ENCODE measurements around the gene RAB43. TPM values are rescaled to one million over a fixed set of nuclear protein-coding genes. Genes with fewer than 3 reads are reported as not detected.
"Not testable (repeated sequence)": the region's sequence is repeated elsewhere in the genome, so short reads cannot be mapped to it uniquely, and the experiment has no call there.

Gene RAB43
- total RNA-seq: 10 to 100 TPM; 57.4 to 64.1 TPM

GRCh38 chr3:129121792-129122411, at the start of gene RAB43:
TSS of gene RAB43 (minus strand) at chr3:129121804. CDS start at chr3:129121489, 315 bp downstream.
- DNase-seq (ENCODE audit: low spot score in 2 of 2): peak; percentile 76 to 89
- ATAC-seq: peak; percentile 19 to 68
- peaks cover 32 to 34% of the 10 kb centered on the region in 2 donors for H3K36me3 Mint-ChIP-seq
- no peaks in the 10 kb centered on the region for H3K9me3 Mint-ChIP-seq
- peak within 1 kb of the TSS; percentile 98 to 99 for H3K27ac Mint-ChIP-seq

DNA sequence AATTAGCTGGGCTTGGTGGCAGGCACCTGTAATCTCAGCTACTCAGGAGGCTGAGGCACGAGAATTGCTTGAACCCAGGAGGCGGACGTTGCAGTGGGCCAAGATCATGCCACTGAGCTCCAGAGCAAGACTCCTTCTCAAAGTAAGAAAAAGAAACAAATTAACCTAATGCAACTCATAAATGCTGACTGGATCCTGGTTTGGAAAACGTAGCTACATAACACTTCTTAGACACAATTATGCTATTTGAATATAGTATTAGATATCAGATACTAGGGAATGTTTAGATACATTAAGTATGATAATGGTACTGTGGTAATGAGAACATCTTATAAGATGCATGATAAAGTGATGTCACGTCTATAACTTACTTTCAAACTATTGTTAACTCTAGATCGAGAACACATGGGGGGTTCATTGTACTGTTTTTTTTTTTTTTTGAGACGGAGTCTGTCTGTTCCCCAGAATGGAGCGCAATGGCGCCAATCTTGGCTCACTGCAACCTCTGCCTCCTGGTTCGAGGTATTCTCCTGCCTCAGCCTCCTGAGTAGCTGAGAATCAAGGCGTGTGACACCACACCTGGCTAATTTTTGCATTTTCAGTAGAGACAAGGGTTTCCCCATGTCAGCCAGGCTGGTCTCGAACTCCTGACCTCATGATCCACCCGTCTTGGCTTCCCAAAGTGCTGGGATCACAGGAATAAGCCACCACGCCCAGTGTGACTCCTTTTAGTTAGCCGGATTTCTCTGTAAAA, 45.2 kb upstream of the RAB43 start:
- peaks cover 21 to 25% of the 10 kb centered on the region in 2 donors for H3K36me3 Mint-ChIP-seq
- H3K27ac Mint-ChIP-seq: no peak overlapping the region
- DNase-seq (ENCODE audit: low spot score in 2 of 2): no peak
- no peak for ATAC-seq
- no peaks in the 10 kb centered on the region for H3K9me3 Mint-ChIP-seq

DNA sequence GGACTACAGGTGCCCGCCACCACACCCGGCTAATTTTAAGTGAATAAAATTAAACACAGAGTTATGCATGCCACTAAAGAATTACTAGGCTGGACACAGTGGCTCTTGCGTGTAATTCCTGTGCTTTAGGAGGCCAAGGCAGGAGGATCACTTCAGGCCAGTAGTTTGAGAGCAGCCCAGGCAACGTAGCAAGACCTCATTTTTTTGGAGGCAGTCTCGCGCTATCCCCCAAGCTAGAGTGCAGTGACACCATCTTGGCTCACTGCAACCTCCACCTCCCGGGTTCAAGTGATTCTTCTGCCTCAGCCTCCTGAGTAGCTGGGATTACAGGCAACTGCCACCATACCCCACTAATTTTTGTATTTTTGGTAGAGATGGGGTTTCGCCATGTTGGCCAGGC, 44.0 kb upstream of the RAB43 start:
- not testable (repeated sequence) for ATAC-seq; H3K27ac Mint-ChIP-seq; DNase-seq (ENCODE audit: low spot score in 2 of 2); H3K9me3 Mint-ChIP-seq
- peaks cover 18 to 19% of the 10 kb centered on the region in 2 donors for H3K36me3 Mint-ChIP-seq

DNA sequence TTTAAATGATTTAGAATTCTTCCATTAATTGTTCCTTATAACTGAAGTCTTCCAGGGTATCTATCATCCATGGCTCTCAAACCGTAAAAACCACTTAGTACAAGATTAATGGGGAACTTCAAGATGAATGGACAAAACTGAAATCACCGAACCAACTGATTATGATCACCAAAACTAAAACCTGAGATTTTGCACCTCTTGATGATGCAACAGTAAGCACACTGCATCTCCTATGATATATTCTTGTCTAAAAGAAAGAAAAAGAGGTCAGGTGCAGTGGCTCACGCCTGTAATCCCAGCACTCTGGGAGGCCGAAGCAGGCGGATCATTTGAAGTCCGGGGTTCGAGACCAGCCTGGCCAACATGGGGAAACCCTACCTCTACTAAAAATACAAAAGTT, 42.9 kb upstream of the RAB43 start:
- DNase-seq (ENCODE audit: low spot score in 2 of 2) (no peak), ATAC-seq (no peak)
- Mint-ChIP-seq H3K9me3 (no peaks in the 10 kb centered on the region), H3K27ac (no peak overlapping the region), H3K36me3 (peaks cover 13 to 17% of the 10 kb centered on the region in 2 donors)

DNA sequence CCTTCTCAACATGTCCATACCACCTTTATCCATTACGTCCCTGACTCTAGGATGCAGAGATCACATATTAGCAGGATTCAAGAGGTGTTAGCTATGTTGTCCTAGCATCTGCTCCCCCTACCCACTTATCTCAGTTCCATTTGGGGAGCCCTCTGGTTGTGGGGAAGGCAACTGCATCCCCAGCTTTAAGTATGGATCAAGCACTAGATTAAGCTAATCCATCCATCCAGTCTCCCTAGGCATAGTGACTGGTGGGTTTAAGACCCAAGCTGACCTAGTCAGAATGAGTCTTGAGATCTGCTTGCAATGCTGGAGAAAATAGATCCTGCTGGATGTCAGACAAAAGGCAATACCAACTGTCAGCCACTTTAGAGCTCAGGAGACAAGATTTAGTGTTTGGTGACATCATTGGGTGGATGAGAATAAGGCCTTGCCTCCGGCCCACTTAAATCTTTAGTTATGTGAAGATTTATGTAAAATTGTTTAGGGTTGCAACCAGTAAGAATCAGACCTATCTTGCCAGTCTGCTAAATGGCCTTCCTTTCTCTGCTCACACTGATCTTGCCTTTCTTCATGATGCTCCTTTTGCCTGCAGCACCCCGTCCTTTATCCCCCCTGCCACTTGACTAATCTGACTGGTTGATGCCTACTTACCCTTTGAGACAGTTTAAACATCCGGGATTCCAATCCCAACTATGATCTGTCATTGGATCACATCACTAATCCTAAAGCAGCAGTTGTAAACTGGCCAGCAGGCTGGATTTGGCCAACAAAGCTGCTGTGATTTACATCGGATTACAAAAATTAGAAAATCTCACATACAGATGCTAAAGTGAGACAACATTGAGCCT, 41.4 kb upstream of the RAB43 start:
- DNase-seq (ENCODE audit: low spot score in 2 of 2) (peak in 1 of 2 donors; percentile 19), ATAC-seq (no peak)
- no peaks in the 10 kb centered on the region for H3K9me3 Mint-ChIP-seq
- H3K27ac Mint-ChIP-seq: peak overlapping the region; percentile 96 to 100
- peaks cover 17 to 18% of the 10 kb centered on the region in 2 donors for H3K36me3 Mint-ChIP-seq

- Mint-ChIP-seq H3K27ac (peak overlapping the region; percentile 96 to 100), H3K36me3 (peaks cover 16 to 17% of the 10 kb centered on the region in 2 donors), H3K9me3 (no peaks in the 10 kb centered on the region)
- ATAC-seq: peak in 1 of 2 donors; percentile 22
- DNase-seq (ENCODE audit: low spot score in 2 of 2): peak; percentile 26 to 61
These were observed 40.3 kb upstream of the RAB43 start for GRCh38 chr3:129161860-129162271.

GRCh38 chr3:129160891-129161859, 39.6 kb upstream of the RAB43 start, which contains the start of gene ISY1:
TSS of gene ISY1 (minus strand) at chr3:129161063. CDS start at chr3:129160975, 88 bp downstream.
- peak within 1 kb of the TSS; percentile 96 to 100 for H3K27ac Mint-ChIP-seq
- ATAC-seq: peak; percentile 90 to 91
- DNase-seq (ENCODE audit: low spot score in 2 of 2): peak; percentile 80 to 91
- H3K9me3 Mint-ChIP-seq: no peaks in the 10 kb centered on the region
- H3K36me3 Mint-ChIP-seq: peaks cover 11 to 17% of the 10 kb centered on the region in 2 donors

DNA sequence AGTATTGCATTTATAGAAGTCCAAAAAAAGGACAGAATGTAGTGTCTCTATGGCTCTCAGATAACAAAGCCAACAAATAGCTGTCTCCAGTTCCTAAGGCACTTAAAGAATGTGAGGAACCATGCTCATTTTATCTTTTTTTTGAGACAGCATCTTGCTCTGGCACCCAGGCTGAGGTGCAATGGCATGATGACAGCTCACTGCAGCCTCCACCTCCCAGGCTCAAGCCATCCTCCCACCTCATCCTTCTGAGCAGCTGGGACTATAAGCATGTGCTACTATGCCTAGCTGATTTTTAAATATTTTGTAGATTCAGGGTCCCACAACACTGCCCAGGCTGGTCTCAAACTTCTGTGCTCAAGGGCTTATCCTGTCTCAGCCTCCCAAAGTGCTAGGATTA, 23.2 kb upstream of the RAB43 start:
- no peak for DNase-seq (ENCODE audit: low spot score in 2 of 2)
- ATAC-seq: no peak
- no peaks in the 10 kb centered on the region for H3K9me3 Mint-ChIP-seq
- no peak overlapping the region for H3K27ac Mint-ChIP-seq
- H3K36me3 Mint-ChIP-seq: peaks cover 5 to 7% of the 10 kb centered on the region in 2 donors

DNA sequence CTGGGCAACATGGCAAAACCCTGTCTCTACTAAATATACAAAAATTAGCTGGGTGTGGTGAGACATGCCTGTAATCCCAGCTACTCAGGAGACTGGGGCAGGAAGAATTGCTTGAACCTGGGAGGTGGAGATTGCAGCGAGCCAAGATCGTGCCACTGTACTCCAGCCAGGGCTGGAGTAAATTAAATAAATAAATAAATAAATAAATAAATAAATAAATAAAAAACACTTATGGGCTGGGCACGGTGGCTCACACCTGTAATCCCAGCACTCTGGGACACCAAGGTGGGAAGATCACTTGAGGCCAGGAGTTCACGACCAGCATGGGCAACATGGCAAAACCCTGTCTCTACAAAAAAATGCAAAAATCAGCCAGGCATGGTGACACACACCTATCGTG, 19.4 kb upstream of the RAB43 start:
- H3K27ac Mint-ChIP-seq: not testable (repeated sequence)

GRCh38 chr3:129139911-129140310, 18.3 kb upstream of the RAB43 start:
- Mint-ChIP-seq H3K9me3 (no peaks in the 10 kb centered on the region), H3K36me3 (no peaks in the 10 kb centered on the region), H3K27ac (no peak overlapping the region)
- ATAC-seq (no peak), DNase-seq (ENCODE audit: low spot score in 2 of 2) (no peak)

More for the DNA sequence above, 19.4 kb upstream of the RAB43 start:
- H3K9me3 Mint-ChIP-seq; H3K36me3 Mint-ChIP-seq; ATAC-seq; DNase-seq (ENCODE audit: low spot score in 2 of 2): not testable (repeated sequence)

DNA sequence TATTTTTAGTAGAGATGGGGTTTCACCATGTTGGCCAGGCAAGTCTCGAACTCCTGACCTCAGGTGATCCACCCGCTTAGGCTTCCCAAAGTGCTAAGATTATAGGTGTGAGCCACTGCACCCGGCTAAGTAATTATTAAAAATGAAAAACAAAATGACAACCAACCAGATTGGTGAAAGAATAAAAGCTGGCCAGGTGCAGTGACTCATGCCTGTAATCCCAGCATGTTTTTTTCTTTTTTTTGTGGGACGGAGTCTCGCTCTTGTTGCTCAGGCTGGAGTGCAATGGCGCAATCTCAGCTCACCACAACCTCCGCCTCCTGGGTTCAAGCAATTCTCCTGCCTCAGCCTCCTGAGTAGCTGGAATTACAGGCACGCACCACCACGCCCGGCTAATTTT, 14.7 kb upstream of the RAB43 start:
- not testable (repeated sequence) for DNase-seq (ENCODE audit: low spot score in 2 of 2); H3K27ac Mint-ChIP-seq; ATAC-seq; H3K9me3 Mint-ChIP-seq
- peaks cover 0 to 15% of the 10 kb centered on the region in 2 donors for H3K36me3 Mint-ChIP-seq

DNA sequence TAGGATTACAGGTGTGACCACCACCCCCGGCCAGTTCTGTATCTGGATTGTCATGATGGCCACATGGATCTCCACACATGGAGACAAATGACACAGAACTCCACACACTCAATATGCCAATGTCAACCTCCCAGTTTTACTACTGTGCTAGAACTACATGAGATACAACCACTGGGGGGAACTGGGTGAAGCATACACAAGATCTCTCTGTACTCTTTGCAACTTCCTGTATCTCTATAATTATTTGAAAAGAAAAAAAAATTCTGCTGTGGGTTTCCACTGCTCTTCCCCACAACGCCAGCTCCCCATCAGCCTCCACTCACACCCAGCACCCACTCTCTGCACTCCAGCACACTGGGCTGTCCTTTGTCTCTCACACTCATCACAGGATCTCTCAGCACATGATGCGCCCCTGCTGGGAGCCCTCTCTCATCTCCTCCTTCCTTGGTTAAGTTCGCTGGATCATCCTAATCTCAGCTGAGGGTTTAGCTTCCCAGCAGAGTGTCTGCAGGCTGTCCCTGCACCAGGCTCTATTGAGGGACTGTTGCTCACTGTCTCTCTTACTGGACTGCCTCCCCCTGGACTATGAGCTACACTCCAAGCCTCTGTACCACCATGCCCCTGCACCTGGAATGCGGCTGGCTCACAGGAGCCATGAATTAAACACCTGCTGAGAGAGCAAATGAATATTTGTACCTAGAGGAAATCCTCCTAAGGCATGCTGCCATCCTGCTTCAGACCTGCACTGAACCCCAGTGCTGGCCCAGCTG, 10.7 kb upstream of the RAB43 start:
- no peak for ATAC-seq
- H3K9me3 Mint-ChIP-seq: no peaks in the 10 kb centered on the region

GRCh38 chr3:129131465-129132088, 10.0 kb upstream of the RAB43 start:
- no peak for DNase-seq (ENCODE audit: low spot score in 2 of 2)
- peak in 1 of 2 donors; percentile 11 for ATAC-seq
- H3K36me3 Mint-ChIP-seq: peaks cover 4 to 15% of the 10 kb centered on the region in 2 donors
- no peaks in the 10 kb centered on the region for H3K9me3 Mint-ChIP-seq
- H3K27ac Mint-ChIP-seq: peak overlapping the region; percentile 56 to 83

More for the DNA sequence above, 10.7 kb upstream of the RAB43 start:
- peak overlapping the region; percentile 56 to 83 for H3K27ac Mint-ChIP-seq
- H3K36me3 Mint-ChIP-seq: peaks cover 4 to 15% of the 10 kb centered on the region in 2 donors
- peak in 1 of 2 donors; percentile 30 for DNase-seq (ENCODE audit: low spot score in 2 of 2)

DNA sequence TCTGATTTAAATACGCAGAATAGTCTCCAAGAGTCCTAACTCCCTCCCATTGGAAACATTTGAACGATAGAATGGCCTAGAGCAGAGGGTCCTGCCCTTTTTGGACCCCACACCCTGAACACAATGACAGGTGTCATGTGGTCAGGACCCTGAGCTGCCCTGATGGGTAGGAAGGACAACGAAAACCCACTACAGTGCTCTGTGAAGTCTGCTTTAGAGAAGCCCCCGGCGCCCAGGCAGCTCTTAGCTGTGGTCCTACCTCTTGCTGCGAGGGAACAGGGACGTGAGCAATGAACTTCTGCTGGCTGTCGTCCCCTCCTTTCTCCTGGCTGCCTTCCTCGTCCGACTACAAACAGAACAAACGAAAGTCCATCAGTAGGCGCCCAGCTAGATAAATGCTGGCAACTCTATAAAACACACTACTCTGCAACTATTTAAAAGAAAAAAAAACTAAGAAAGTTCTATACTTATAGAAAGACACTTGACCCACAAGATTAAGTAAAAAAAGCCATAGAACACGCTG, 8.7 kb upstream of the RAB43 start:
- Mint-ChIP-seq H3K27ac (peak overlapping the region; percentile 19 to 38), H3K36me3 (peaks cover 4 to 15% of the 10 kb centered on the region in 2 donors), H3K9me3 (no peaks in the 10 kb centered on the region)
- no peak for DNase-seq (ENCODE audit: low spot score in 2 of 2)
- no peak for ATAC-seq
